Activated naive CD4-positive, alpha-beta T cell treated with anti-CD3 and anti-CD28 coated beads for 36 hours (primary cell): Measurements from ENCODE around the gene KDM4C. TPM values are rescaled to one million over a fixed set of nuclear protein-coding genes. Genes with fewer than 3 reads are reported as not detected.

Experiments used
- CTCF ChIA-PET: fragments of 350-600 bp; sonication (Branson Sonifier 250); formaldehyde crosslinking; loops from one replicate; lab custom pipeline; 2021; ENCODE audit warnings: antibody characterized with exemption; lab: Charles Lee
- DNase-seq: peaks from one replicate; pipeline ENCODE4 v3.0.0-alpha.2; 2020
- H3K27ac Mint-ChIP-seq: one replicate; pipeline ENCODE4 v1.8.0; 2021; ENCODE audit warnings: mild to moderate bottlenecking, mixed read lengths
- H3K27me3 Mint-ChIP-seq: one replicate; pipeline ENCODE4 v1.8.0; 2021; ENCODE audit warnings: low read depth, mixed read lengths
- H3K36me3 Mint-ChIP-seq: one replicate; pipeline ENCODE4 v1.8.0; 2021; ENCODE audit warnings: low read depth, mixed read lengths
- H3K4me1 Mint-ChIP-seq: one replicate; pipeline ENCODE4 v1.8.0; 2021; ENCODE audit warnings: low read depth, mixed read lengths
- H3K4me3 Mint-ChIP-seq: one replicate; pipeline ENCODE4 v1.8.0; 2021; ENCODE audit warnings: mild to moderate bottlenecking, moderate library complexity, mixed read lengths
- H3K9me3 Mint-ChIP-seq: one replicate; pipeline ENCODE4 v1.8.0; 2021; ENCODE audit warnings: mixed read lengths
- intact Hi-C: fragments of 100-400 bp; cut with micrococcal nuclease; formaldehyde crosslinking; loops from one replicate; pipeline ENCODE4 v1.15.1; 2023
- total RNA-seq, 2 experiments: library from RNA; stranded (reverse); gene quantifications; one replicate each; pipeline ENCODE4 v1.2.3, GENCODE V29; 2021

Gene KDM4C
- total RNA-seq, 2 experiments from 2014 or later: 27.4 to 28.9 TPM

DNA sequence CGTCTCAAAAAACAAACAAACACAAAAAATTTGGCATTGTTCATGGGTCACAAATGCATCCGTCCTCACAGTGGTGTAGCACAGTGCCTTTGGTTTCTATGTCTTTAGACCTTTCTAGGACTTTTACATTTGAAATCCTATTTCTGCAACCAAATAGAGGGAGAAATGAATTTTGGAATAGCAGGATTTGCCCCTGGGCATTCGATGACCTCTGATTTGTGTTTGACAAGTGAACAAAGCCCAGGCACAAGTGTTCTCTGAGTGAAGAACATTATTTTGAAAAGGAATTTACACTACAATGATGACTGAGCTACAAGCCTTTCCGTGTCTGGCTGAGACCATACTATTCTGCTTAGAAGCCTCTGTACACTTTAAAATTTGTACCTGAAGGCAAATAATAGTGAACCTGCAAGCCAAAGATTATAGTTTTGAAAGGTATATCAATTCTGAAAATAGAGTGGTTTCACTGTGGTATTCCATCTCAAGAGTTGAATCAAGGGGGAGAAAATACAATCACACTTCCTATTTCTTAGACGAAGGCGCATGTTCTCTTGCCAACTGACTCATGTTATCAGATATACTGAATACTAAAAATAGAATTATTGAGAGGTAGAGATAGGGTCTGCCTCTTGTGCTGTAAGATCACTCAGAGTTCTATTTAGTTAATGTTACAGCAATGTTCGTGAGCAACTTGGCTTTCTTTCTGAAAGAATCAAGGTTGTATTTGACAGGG, 297.6 kb downstream of the KDM4C start:
- Mint-ChIP-seq H3K36me3 (peaks cover 7% of the 10 kb centered on the region), H3K4me1 (peaks cover 8% of the 10 kb centered on the region), H3K4me3 (no peak overlapping the region), H3K27ac (no peak overlapping the region), H3K27me3 (no peaks in the 10 kb centered on the region), H3K9me3 (no peaks in the 10 kb centered on the region)
- intact Hi-C loops: loop anchor here (5.0 kb wide), 1 partner anchor 143 kb away; no protein-coding TSS in a partner anchor
- CTCF ChIA-PET: no interaction called here
- no peak for DNase-seq

DNA sequence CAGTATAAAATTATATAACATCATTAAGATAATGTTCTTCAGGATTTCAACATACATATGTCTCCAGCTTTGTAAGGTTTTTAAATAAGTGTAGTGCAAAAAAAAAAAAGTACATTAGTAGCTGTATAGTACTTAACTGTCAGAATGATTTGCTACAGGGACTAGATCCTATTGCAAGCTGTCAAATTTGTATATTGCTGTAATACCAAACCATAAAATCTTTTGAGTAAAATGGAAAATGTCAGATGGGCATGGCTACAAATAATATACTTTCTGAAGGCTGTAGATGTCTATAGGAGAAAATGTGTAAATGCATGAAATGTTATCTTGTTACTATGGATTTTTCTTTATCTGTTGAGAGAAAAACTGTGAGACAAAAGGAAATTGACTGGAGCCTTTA, 298.5 kb downstream of the KDM4C start:
- DNase-seq: no peak
- Mint-ChIP-seq H3K9me3 (no peaks in the 10 kb centered on the region), H3K36me3 (peaks cover 15% of the 10 kb centered on the region), H3K27ac (no peak overlapping the region), H3K4me1 (peaks cover 8% of the 10 kb centered on the region), H3K27me3 (no peaks in the 10 kb centered on the region), H3K4me3 (no peak overlapping the region)
- CTCF ChIA-PET: no interaction called here
- intact Hi-C loops: loop anchor here (5.0 kb wide), 1 partner anchor 144 kb away; no protein-coding TSS in a partner anchor

DNA sequence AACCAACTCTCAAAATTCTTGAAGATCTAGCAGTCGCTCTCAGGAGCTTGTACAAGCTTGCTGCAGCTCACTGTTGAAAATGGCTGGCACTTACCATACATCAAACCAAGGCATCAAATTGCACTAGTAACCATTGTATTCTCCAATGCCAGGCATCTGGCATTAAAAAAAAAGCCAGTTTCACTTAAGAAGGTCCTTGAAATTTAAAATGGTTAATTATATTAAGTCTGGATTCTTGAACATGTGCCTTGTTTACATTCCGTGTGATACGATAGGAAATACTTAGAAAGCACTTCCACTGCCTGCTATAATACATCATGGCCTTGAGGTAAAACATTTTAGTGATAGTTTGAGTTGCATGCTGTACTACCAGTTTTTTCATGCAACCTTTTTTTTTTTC, 300.7 kb downstream of the KDM4C start:
- Mint-ChIP-seq H3K9me3 (no peaks in the 10 kb centered on the region), H3K4me3 (no peak overlapping the region), H3K27ac (no peak overlapping the region), H3K27me3 (no peaks in the 10 kb centered on the region), H3K4me1 (peaks cover 8% of the 10 kb centered on the region), H3K36me3 (peaks cover 19% of the 10 kb centered on the region)
- CTCF ChIA-PET: interaction anchor here (0.6 to 0.7 kb wide), 2 partner anchors 25 to 501 kb away, joined by 3 read pairs; no protein-coding TSS in a partner anchor
- no peak for DNase-seq
- intact Hi-C loops: loop anchor here (5.0 kb wide), 1 partner anchor 146 kb away; no protein-coding TSS in a partner anchor

DNA sequence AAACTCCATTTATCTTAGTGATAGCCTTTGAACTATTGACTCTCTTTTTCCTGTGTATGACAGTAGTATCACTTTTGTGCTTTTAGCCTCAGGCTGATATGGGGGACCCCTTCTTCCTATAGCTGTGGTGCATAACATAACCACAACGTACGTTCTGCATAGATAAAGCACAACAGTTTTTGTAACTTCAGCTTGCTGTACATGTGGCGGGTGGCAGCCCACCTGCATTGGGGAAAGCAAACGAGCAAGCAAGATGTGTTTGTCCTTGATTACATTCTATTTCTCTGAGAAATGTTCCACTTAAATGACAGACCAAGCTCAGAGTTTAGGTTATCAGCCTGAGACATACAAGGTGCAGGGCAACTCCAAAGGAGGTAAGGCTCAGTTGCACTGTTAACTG, 309.4 kb downstream of the KDM4C start:
- H3K36me3 Mint-ChIP-seq: peaks cover 7% of the 10 kb centered on the region
- H3K27me3 Mint-ChIP-seq: no peaks in the 10 kb centered on the region
- DNase-seq: no peak
- H3K9me3 Mint-ChIP-seq: no peaks in the 10 kb centered on the region
- H3K4me1 Mint-ChIP-seq: no peaks in the 10 kb centered on the region
- H3K4me3 Mint-ChIP-seq: no peak overlapping the region
- H3K27ac Mint-ChIP-seq: no peak overlapping the region
- CTCF ChIA-PET: interaction anchor here (0.7 to 1.1 kb wide), 2 partner anchors 11 to 14 kb away, joined by 3 to 4 read pairs; no protein-coding TSS in a partner anchor
- intact Hi-C loops: no loop called here

DNA sequence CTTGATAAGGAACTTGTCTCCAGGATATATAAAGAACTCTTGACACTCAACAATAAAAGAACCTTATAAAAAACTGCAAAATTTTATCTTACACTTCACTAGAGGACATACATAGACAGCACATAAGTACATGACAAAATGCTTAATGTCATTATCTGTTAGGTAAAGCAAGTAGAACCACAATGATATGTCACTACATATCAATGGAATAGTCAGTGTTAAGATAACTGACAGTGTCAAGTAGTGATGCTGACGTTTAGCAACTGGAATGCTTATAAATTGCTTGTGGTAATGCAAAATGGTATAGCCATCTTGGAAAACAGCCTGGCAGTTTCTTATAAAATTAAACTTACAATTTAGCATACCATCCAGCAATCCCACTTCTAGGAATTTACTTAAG, 314.1 kb downstream of the KDM4C start:
- no peak overlapping the region for H3K4me3 Mint-ChIP-seq
- no peak overlapping the region for H3K27ac Mint-ChIP-seq
- intact Hi-C loops: no loop called here
- no peak for DNase-seq
- CTCF ChIA-PET: no interaction called here
- H3K4me1 Mint-ChIP-seq: no peaks in the 10 kb centered on the region
- H3K27me3 Mint-ChIP-seq: no peaks in the 10 kb centered on the region
- no peaks in the 10 kb centered on the region for H3K9me3 Mint-ChIP-seq
- peaks cover 18% of the 10 kb centered on the region for H3K36me3 Mint-ChIP-seq

DNA sequence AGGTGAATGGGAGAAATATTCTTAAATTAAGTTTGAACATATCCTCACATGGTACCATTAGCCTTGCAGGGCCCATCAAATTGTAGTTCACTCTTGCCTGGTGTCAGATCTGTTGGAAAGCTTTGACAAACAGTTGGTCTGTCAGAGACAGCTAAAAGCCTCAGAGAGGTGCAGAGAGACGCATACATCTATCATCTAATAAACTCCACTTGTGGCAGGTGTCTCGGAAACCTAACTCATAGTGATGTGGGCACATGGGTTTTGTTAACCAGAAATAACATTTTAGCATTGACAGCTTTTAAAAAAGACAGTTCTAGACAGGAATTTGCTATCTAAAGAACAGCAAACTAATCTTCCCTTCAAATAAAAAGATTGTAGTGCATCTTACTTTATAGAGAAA, 315.9 kb downstream of the KDM4C start:
- Mint-ChIP-seq H3K36me3 (peaks cover 23% of the 10 kb centered on the region), H3K4me3 (no peak overlapping the region), H3K9me3 (no peaks in the 10 kb centered on the region), H3K27ac (no peak overlapping the region), H3K27me3 (no peaks in the 10 kb centered on the region), H3K4me1 (no peaks in the 10 kb centered on the region)
- CTCF ChIA-PET: interaction anchor here (0.9 kb wide), 1 partner anchor 164 kb away, joined by 3 read pairs; no protein-coding TSS in a partner anchor
- DNase-seq: no peak
- intact Hi-C loops: no loop called here

DNA sequence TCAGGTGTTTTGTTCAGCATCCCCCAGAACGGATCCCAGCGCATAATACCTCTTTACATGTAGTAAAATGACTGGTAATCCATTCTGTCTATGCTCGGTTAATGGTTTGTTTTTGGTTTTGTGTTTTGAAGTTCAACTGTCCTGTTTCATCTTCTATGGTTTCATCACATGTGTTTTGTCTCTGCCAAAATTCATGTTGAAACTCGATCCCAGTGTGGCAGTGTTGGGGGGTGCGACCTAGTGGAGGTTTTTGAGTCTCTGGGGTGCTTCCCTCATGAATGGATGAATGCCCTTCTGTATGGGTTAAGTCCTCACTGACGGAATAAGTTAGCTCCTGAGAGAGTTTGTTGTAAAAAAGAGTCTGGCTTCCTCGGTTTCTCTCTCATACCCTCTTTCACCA, 317.4 kb downstream of the KDM4C start:
- H3K27me3 Mint-ChIP-seq: no peaks in the 10 kb centered on the region
- intact Hi-C loops: no loop called here
- H3K4me1 Mint-ChIP-seq: no peaks in the 10 kb centered on the region
- H3K4me3 Mint-ChIP-seq: no peak overlapping the region
- H3K36me3 Mint-ChIP-seq: peaks cover 23% of the 10 kb centered on the region
- DNase-seq: no peak
- CTCF ChIA-PET: no interaction called here
- H3K27ac Mint-ChIP-seq: no peak overlapping the region
- H3K9me3 Mint-ChIP-seq: no peaks in the 10 kb centered on the region

DNA sequence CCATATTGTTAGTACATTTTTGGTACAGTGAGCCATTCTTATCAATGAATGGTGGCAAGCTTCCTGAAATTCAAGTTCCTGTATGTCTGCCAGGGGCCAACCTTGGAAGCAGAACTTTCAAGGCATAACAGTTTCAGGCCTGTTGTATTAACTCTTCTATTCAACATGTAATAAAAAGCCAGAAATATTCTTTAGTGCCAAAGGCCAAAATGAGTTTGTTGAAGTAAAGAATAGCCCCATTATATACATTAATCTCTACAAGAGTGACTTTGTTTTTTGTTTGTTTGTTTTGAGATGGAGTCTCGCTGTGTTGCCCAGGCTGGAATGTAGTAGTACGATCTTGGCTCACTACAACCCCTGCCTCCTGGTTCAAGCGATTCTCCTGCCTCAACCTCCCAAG, 321.3 kb downstream of the KDM4C start:
- H3K27ac Mint-ChIP-seq: no peak overlapping the region
- no peaks in the 10 kb centered on the region for H3K9me3 Mint-ChIP-seq
- CTCF ChIA-PET: interaction anchor here (0.7 to 1.6 kb wide), 2 partner anchors 12 to 100 kb away, joined by 3 read pairs; no protein-coding TSS in a partner anchor
- H3K4me3 Mint-ChIP-seq: no peak overlapping the region
- intact Hi-C loops: no loop called here
- H3K4me1 Mint-ChIP-seq: no peaks in the 10 kb centered on the region
- DNase-seq: no peak
- H3K27me3 Mint-ChIP-seq: no peaks in the 10 kb centered on the region
- peaks cover 21% of the 10 kb centered on the region for H3K36me3 Mint-ChIP-seq

DNA sequence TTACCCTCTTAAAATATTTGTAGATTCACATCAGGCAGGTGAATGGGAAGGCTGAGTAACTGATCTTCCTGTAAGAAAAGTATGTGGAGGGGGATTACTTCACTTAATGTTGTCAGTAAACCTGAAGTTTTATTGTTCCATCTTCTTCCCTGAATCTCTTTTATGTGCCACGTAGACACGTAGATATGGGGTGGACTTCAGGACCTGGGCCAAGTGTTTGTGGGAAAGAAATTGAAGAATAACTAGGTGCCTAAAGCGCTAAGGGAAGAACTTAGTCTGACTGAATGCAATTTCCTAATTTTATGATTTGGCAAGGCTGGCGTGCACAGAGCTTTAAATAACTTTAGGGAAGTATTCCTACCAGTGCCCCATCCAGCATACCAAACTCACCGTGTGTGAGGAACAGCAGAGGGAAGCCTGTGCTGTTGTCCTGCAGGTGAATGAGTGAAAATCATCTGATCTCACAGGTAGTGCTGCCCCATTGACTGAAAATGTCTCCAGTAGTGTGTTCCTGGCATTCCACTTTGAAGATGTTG, 323.4 kb downstream of the KDM4C start:
- H3K4me3 Mint-ChIP-seq: no peak overlapping the region
- no peaks in the 10 kb centered on the region for H3K4me1 Mint-ChIP-seq
- CTCF ChIA-PET: interaction anchor here (0.6 kb wide), 1 partner anchor 552 kb away, joined by 3 read pairs; no protein-coding TSS in a partner anchor
- H3K27me3 Mint-ChIP-seq: no peaks in the 10 kb centered on the region
- no peak overlapping the region for H3K27ac Mint-ChIP-seq
- no peaks in the 10 kb centered on the region for H3K9me3 Mint-ChIP-seq
- H3K36me3 Mint-ChIP-seq: peaks cover 17% of the 10 kb centered on the region
- DNase-seq: no peak
- intact Hi-C loops: no loop called here

DNA sequence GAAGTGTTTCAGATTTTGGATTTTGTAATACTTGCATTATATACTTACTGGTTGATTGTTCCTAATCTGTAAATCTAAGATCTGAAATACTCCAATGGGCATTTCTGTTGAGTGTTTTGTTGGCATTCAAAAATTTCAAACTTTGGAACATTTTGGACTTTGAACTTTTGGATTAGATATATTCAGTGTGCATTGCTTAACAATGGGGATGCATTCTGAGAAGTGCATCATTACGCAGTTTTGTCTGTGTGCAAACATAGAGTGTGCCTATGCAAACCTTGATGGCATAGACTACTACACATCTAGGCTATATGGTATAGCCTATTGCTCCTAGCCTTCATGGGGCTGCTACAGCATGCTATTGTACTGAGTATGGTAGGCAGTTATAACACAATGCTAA, 325.4 kb downstream of the KDM4C start:
- intact Hi-C loops: no loop called here
- CTCF ChIA-PET: no interaction called here

DNA sequence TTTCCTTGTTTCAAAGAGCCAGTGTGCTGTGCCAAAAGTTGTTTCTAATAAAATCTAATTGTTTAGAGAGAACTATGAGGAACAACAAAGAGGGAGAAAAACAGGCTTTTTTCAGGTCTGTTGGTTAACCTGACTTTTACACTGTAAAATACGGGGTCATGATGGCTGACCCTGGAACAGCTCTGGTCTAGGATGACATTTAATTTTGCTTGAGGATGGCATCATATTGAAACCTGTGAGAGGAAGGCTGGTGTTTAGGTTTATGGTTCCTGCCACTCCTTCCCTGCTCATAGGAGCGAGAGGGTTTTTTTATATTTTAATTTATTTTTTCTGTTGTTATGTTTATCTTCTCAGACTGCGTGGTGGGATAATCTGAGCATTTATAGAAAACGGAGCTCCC, 327.6 kb downstream of the KDM4C start:
- CTCF ChIA-PET: no interaction called here
- Mint-ChIP-seq H3K4me1 (no peaks in the 10 kb centered on the region), H3K9me3 (no peaks in the 10 kb centered on the region), H3K4me3 (no peak overlapping the region), H3K36me3 (peaks cover 19% of the 10 kb centered on the region), H3K27ac (no peak overlapping the region), H3K27me3 (no peaks in the 10 kb centered on the region)
- DNase-seq: no peak
- intact Hi-C loops: no loop called here

More for the DNA sequence above, 325.4 kb downstream of the KDM4C start:
- Mint-ChIP-seq H3K4me3 (no peak overlapping the region), H3K4me1 (no peaks in the 10 kb centered on the region), H3K36me3 (peaks cover 20% of the 10 kb centered on the region), H3K27me3 (no peaks in the 10 kb centered on the region), H3K27ac (no peak overlapping the region), H3K9me3 (no peaks in the 10 kb centered on the region)
- no peak for DNase-seq

DNA sequence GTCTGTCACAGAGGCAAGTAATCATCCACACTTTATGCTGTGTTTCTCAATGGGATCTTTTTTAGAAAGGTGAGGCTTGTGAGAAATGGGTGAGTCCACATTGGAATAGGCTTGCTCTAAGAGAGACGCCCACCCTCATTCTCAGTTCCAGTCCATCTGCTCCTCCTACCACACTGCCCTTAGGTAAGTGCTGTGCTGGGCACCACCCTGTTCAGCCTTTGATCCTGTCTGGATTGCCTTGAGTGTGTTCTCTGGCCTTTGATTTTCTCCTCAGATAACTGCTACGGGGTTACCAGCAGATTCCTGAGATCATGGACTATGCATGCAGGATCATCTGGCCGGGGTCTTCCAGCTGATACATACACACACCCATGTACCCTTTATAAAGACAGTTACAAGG, 328.6 kb downstream of the KDM4C start:
- Mint-ChIP-seq H3K4me3 (no peak overlapping the region), H3K4me1 (no peaks in the 10 kb centered on the region), H3K27me3 (no peaks in the 10 kb centered on the region), H3K27ac (no peak overlapping the region), H3K9me3 (no peaks in the 10 kb centered on the region), H3K36me3 (peaks cover 18% of the 10 kb centered on the region)
- no peak for DNase-seq
- CTCF ChIA-PET: no interaction called here
- intact Hi-C loops: no loop called here

DNA sequence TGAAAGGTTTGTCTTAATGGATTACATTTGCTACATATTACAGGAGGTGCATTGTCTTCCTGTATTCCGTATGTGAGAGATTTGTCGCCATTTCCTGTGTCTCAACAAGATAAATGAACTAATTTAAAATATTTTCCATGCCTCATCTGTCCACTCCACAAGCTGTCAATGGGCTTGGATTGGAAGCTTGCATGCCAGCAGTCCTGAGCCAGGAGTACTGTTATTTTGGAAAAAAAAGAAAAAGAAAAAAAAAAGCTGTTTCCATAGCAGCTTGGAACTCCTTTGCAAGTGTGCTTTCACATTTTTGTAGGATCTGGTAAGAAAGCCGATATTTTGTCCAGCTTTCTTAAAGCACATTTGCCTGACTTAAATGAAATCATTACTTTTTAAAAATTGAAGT, 330.8 kb downstream of the KDM4C start:
- CTCF ChIA-PET: no interaction called here
- no peaks in the 10 kb centered on the region for H3K27me3 Mint-ChIP-seq

More for the DNA sequence above, 330.8 kb downstream of the KDM4C start:
- H3K4me3 Mint-ChIP-seq: no peak overlapping the region
- no peak overlapping the region for H3K27ac Mint-ChIP-seq
- H3K4me1 Mint-ChIP-seq: no peaks in the 10 kb centered on the region
- DNase-seq: no peak
- H3K36me3 Mint-ChIP-seq: peaks cover 20% of the 10 kb centered on the region
- no peaks in the 10 kb centered on the region for H3K9me3 Mint-ChIP-seq
- intact Hi-C loops: no loop called here
